Adipocyte (in vitro differentiated cells): ENCODE results near the gene SEM1.
A peak's percentile ranks its signal among the peaks of the same experiment; 100 is the strongest.

Experiments used
- DNase-seq: peaks from one replicate; pipeline ENCODE4 v3.0.0-alpha.2; 2015; ENCODE audit warnings: low read depth
- H3K27me3 ChIP-seq: replicated peaks from 2 replicates; pipeline ENCODE4 v1.7.0; 2013; ENCODE audit warnings: mild to moderate bottlenecking, low read length, moderate library complexity; ENCODE audit not compliant: control insufficient read depth, insufficient read depth
- H3K36me3 ChIP-seq: 2 replicates; pipeline ENCODE4 v1.7.0; 2013; ENCODE audit warnings: low read length, mild to moderate bottlenecking, moderate library complexity; ENCODE audit not compliant: control insufficient read depth, insufficient read depth, severe bottlenecking
- H3K4me1 ChIP-seq: 2 replicates; pipeline ENCODE4 v1.7.0; 2013; ENCODE audit warnings: mild to moderate bottlenecking, low read length, moderate library complexity; ENCODE audit not compliant: control insufficient read depth, insufficient read depth
- H3K4me3 ChIP-seq: 2 replicates; pipeline ENCODE4 v1.7.0; 2013; ENCODE audit warnings: mild to moderate bottlenecking, low read length, moderate library complexity
- H3K9ac ChIP-seq: 2 replicates; pipeline ENCODE4 v1.7.0; 2013; ENCODE audit warnings: mild to moderate bottlenecking, low read length, moderate library complexity
- H3K9me3 ChIP-seq: 2 replicates; pipeline ENCODE4 v1.7.0; 2013; ENCODE audit warnings: mild to moderate bottlenecking, low read length, moderate library complexity; ENCODE audit not compliant: control insufficient read depth

The SEM1 gene

DNA sequence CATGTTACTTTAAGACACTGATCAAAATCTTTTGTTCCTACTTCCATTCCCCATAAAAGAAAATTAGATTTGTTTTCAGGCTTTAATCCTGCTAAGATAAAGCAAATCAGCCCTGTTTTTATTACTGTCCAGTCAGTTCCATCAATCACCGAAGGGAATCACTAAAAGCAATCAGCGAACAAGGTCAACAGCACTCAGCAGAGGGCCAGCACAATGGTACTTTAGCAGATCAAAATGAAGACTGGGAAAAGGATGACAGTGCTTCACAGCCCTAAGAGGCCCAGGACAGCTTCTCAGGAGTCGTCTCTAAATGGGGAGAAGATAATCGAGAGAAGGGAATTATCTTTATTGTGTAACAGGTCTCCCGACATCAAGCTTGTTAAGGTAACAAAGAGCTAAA lies 32.7 kb downstream of the SEM1 start:
- Histone ChIP-seq H3K4me1 (no peaks in the 10 kb centered on the region), H3K9me3 (no peaks in the 10 kb centered on the region), H3K36me3 (peaks cover 10% of the 10 kb centered on the region), H3K27me3 (no peaks in the 10 kb centered on the region), H3K4me3 (no peak overlapping the region), H3K9ac (no peak overlapping the region)
- no peak for DNase-seq

DNA sequence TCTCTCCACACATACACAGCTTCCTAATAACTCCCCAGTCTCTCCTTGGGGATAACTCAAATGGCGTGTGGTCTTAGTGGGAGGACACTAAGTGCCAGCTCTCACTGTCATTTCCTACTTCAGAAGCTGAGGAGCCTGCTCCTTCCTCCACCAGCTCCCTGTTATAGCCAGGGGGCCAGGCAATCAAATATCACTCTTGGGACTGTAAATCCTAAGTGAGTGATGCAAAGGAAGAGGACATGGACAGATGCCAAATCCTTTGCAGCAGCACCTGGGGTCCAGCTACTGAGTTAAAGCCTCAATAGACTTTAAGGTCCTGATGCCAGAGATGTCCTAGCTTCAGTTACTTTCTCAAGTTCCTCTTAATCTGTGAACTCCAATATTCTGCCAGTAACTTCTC lies 34.1 kb downstream of the SEM1 start:
- H3K9ac ChIP-seq: no peak overlapping the region

DNA sequence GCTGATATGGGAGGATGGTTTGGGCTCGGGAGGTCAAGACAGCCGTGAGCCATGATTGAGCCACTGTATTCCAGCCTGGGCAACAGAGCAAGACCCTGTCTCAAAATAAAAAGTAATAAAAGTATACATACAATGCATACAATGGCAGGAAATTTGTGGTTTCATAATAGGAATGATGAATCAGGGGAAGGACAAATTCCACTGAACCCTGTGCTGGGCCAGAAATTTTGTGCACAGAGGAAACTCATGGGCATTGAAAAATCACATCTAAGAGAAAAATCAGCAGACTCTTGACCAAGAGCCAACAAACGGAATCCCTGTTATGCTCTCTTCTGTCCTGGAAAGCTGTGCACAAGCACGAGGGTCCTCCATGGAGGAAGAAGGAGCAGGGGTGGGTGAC lies 35.1 kb downstream of the SEM1 start:
- H3K4me1 ChIP-seq: no peaks in the 10 kb centered on the region
- peaks cover 6% of the 10 kb centered on the region for H3K36me3 ChIP-seq
- no peak overlapping the region for H3K9ac ChIP-seq
- H3K4me3 ChIP-seq: no peak overlapping the region
- H3K27me3 ChIP-seq: no peaks in the 10 kb centered on the region
- DNase-seq: peak; percentile 4
- H3K9me3 ChIP-seq: no peaks in the 10 kb centered on the region

More for the DNA sequence above, 34.1 kb downstream of the SEM1 start:
- no peak for DNase-seq
- H3K36me3 ChIP-seq: peaks cover 6% of the 10 kb centered on the region
- no peak overlapping the region for H3K4me3 ChIP-seq
- H3K9me3 ChIP-seq: no peaks in the 10 kb centered on the region
- H3K27me3 ChIP-seq: no peaks in the 10 kb centered on the region
- H3K4me1 ChIP-seq: no peaks in the 10 kb centered on the region

DNA sequence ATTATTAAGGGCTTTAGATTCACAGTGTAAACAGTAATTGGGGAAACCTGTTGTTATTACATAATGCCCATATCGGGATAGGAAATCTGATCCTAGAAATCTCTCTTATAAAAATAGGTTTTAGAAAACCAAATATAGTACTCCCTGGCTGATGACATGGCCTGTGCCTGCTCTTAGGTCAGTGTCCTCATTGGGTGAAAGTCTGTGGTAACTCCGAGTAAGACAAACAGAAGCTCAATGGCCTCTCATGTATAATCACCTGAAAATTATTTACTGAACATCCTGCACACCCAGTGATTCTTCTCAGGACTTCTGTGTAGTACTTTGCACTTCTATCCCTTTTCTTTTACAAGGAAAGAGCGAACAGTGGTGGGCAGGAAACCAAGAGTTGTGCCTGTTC lies 37.8 kb downstream of the SEM1 start:
- H3K9ac ChIP-seq: no peak overlapping the region
- no peaks in the 10 kb centered on the region for H3K9me3 ChIP-seq
- no peaks in the 10 kb centered on the region for H3K27me3 ChIP-seq
- H3K4me1 ChIP-seq: no peaks in the 10 kb centered on the region
- H3K36me3 ChIP-seq: peaks cover 6% of the 10 kb centered on the region
- no peak overlapping the region for H3K4me3 ChIP-seq
- DNase-seq: no peak

DNA sequence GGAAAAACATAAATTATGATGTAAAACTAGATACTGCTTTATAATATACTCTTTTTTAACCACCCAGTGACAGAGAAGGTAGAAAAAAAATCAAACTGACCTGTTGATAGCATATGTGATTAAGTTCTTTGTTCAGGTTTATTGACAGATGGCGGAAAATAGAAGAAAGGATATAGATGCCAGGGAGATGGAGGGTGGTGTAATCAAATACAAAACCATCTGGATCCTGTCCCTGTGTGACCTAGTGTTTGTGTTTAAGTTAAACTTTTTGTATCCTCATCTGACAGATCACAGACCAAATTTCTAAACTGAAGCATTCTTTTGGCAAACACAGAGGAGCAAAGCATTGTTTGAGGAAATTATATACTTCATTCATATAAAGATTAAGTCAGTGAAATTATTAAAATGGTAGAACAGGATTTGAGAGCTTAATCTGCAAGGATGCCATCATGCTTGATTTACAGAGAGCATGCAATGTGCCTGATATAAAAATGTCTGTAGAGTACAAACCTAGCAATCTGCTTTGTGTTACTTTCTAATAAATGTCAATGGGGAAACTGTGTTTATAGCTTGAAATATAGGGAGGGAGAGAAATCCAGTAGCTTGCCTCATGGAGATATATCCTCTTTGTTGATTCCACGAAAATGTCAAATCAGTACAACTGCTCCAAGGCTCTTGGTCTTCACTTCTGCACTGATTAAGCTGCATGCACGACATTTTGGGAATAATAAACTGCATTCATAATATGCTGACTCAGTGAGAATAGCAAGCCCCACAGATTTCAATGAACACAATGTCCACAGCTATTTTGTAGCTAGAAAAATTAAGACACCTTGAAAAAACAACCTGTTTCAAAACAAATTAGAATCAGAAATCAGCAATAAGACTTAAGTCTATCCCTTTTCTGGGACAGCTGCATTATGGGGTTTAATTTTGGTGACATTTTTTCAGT lies 39.0 kb downstream of the SEM1 start:
- Histone ChIP-seq H3K9me3 (no peaks in the 10 kb centered on the region), H3K27me3 (no peaks in the 10 kb centered on the region), H3K36me3 (peaks cover 6% of the 10 kb centered on the region), H3K9ac (no peak overlapping the region), H3K4me3 (no peak overlapping the region), H3K4me1 (no peaks in the 10 kb centered on the region)
- no peak for DNase-seq

DNA sequence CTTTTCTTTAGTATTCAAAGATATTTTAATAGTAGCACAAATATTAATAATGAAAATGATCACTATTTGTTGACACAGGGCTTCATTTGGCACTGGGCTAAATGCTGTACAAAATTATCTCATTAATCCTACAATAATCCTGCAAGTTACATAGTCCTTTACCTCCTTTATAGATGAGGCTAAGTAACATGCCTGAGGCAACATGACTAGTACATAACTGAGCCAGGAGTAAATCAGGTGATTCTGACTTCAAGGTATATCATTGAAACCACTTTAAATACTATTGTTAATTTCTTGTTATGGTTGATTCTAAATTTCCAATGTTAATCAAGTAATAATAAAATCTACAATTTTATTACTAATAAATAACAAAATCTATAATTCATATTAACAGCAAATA lies 39.8 kb downstream of the SEM1 start:
- Histone ChIP-seq H3K4me3 (no peak overlapping the region), H3K9me3 (no peaks in the 10 kb centered on the region), H3K4me1 (no peaks in the 10 kb centered on the region), H3K36me3 (peaks cover 6% of the 10 kb centered on the region), H3K9ac (no peak overlapping the region), H3K27me3 (no peaks in the 10 kb centered on the region)
- no peak for DNase-seq

DNA sequence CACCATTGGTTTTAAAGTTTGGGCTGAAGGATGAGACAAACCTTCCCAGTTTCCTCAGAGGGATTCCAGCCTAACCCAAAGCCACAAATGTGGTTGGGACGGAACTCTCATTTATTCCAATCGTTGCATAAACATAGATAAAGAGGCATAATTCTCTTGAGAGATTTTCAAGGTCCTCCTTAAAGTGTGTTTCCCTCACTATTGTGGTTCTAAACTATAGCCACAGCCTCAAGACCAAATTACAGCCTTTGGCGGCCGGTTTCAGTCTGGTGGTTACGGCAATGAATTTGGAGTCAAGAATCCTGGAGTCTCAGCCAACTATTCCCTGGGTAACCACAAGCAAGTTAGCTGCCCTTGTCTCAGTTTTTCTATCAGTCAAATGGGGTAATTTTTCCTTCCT lies 42.6 kb downstream of the SEM1 start:
- Histone ChIP-seq H3K9me3 (no peaks in the 10 kb centered on the region), H3K36me3 (no peaks in the 10 kb centered on the region), H3K9ac (no peak overlapping the region), H3K27me3 (no peaks in the 10 kb centered on the region), H3K4me3 (no peak overlapping the region), H3K4me1 (no peaks in the 10 kb centered on the region)
- DNase-seq: no peak

DNA sequence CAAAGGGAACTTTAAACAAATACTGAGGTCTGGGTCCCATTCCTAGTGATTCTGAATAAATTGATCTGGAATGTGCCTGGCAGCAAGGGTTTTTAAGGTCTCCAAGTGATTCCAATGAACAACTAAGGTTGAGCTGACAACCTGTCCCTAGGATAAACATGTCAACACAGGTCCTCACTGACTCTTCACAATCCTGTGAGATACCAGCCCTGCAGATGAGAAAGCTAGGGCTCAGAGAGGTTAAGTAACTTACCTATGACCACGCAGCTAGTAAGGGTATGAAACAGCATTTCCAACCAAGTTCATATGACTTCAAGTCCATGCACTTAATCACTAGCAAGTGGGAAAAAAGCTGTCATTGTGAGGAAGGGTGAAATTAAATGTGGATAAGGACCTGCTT lies 44.0 kb downstream of the SEM1 start:
- DNase-seq: no peak
- H3K27me3 ChIP-seq: no peaks in the 10 kb centered on the region
- no peaks in the 10 kb centered on the region for H3K9me3 ChIP-seq

DNA sequence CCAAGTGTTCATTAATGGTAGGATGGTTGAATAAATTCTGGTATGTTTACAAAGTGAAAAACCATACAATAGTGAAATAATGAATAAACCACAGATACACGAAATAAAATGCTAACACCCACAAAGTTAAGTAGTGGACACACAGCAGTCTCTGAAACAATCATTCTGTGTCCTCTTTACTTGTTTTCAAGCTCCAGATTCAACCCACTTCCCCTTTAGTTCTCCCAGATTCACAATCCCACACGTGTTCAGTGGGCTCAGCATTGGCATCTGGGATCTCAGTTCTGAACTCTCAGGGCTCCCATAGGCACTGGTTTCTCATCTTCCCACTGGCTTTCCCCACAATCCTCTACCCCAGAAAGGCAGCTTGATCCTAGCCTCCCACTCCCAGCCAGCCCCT lies 44.9 kb downstream of the SEM1 start:
- no peak for DNase-seq
- no peaks in the 10 kb centered on the region for H3K27me3 ChIP-seq
- H3K4me3 ChIP-seq: no peak overlapping the region
- no peaks in the 10 kb centered on the region for H3K4me1 ChIP-seq
- no peaks in the 10 kb centered on the region for H3K36me3 ChIP-seq
- no peak overlapping the region for H3K9ac ChIP-seq
- H3K9me3 ChIP-seq: no peaks in the 10 kb centered on the region

More for the DNA sequence above, 44.0 kb downstream of the SEM1 start:
- no peaks in the 10 kb centered on the region for H3K36me3 ChIP-seq
- H3K9ac ChIP-seq: no peak overlapping the region
- no peak overlapping the region for H3K4me3 ChIP-seq
- no peaks in the 10 kb centered on the region for H3K4me1 ChIP-seq

DNA sequence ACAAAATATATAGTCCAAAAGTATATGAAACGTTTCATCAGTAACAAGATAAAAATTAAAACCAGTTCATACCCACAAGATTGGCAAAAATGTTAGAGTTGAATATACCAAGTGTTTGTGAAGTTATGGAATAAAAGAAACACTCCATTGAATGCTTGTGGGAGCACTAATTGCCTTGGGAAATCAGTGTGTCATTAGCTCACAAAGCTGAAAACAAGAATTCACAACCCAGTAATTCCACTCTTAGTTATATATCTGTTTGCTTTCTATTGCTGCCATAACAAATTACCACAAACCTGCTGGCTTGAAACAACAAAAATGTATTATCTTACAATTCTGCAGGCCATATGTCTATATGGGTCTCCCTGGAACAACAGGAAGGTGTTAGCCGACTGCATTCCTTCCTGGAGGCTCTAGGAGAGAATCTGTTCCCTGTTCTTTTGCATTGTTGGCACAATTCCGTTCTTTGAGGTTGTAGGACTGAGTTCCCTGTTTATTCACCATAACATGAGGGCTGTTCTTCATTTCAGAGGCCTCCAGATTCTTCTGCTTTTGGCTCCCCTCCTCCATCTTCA lies 45.7 kb downstream of the SEM1 start:
- Histone ChIP-seq H3K4me3 (no peak overlapping the region), H3K27me3 (no peaks in the 10 kb centered on the region), H3K9ac (no peak overlapping the region), H3K9me3 (no peaks in the 10 kb centered on the region), H3K36me3 (no peaks in the 10 kb centered on the region), H3K4me1 (no peaks in the 10 kb centered on the region)
- DNase-seq: no peak

DNA sequence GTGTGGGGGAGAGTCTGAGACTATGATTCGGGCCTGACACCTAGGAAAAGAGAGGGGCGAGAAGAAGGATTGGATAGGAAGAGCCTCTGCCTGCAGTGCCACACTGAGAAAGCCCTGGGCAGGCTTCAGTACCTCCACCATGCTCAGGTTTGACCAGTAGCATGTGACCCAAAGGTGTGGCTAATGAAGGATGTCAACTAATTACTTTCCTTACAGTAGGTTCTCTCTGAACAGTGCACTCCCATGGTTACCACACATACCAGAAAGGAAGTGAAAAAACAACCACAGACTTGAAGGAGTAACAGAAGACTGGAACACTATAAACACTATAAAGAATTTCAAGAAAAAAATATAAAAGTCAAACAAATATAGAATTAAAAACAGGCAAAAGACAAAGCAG lies 46.2 kb downstream of the SEM1 start:
- H3K4me3 ChIP-seq: no peak overlapping the region
- no peak overlapping the region for H3K9ac ChIP-seq
- H3K9me3 ChIP-seq: no peaks in the 10 kb centered on the region
- H3K27me3 ChIP-seq: no peaks in the 10 kb centered on the region
- no peaks in the 10 kb centered on the region for H3K4me1 ChIP-seq
- no peak for DNase-seq
- no peaks in the 10 kb centered on the region for H3K36me3 ChIP-seq
